HG03460 (cell line): ENCODE measurements around the gene ZNF625.

Experiments used
- ATAC-seq: cut with Tn5 transposase; IDR thresholded peaks from one replicate; pipeline ENCODE4 v1.9.1; 2021; ENCODE audit not compliant: unreplicated experiment

Gene ZNF625

GRCh38 chr19:12156223-12157058, at the start of gene ZNF625:
Gene ZNF625 (minus strand): TSS chr19:12156734. CDS start chr19:12156558, 176 bp downstream.
- peak; percentile 74 for ATAC-seq

- ATAC-seq = no peak
Observed at GRCh38 chr19:12205296-12205695, 48.8 kb upstream of the ZNF625 start.

GRCh38 chr19:12202250-12202649, 45.7 kb upstream of the ZNF625 start:
- ATAC-seq = no peak

- no peak for ATAC-seq
Observed at GRCh38 chr19:12199757-12200419, 43.4 kb upstream of the ZNF625 start.

- no peak for ATAC-seq
Observed at GRCh38 chr19:12198136-12198535, 41.6 kb upstream of the ZNF625 start.

- no peak for ATAC-seq
Observed at GRCh38 chr19:12194827-12195731, 38.5 kb upstream of the ZNF625 start.

GRCh38 chr19:12187625-12188024, 31.1 kb upstream of the ZNF625 start:
- ATAC-seq = no peak

GRCh38 chr19:12180377-12180776, 23.8 kb upstream of the ZNF625 start:
- no peak for ATAC-seq

- ATAC-seq = no peak
Observed at GRCh38 chr19:12166626-12167025, 10.1 kb upstream of the ZNF625 start.

GRCh38 chr19:12163826-12164225, 7.3 kb upstream of the ZNF625 start:
- no peak for ATAC-seq

GRCh38 chr19:12162882-12163806, 6.6 kb upstream of the ZNF625 start, which contains the start of gene ZNF136:
Gene ZNF136 (plus strand): TSS chr19:12163096. CDS start chr19:12163204, 108 bp downstream.
- ATAC-seq = peak; percentile 91

- ATAC-seq = no peak
Observed at GRCh38 chr19:12162513-12162881, 6.0 kb upstream of the ZNF625 start.

- no peak for ATAC-seq
Observed at GRCh38 chr19:12159773-12160414, 3.4 kb upstream of the ZNF625 start.

GRCh38 chr19:12155324-12155860, 1.1 kb downstream of the ZNF625 start:
- no peak for ATAC-seq

- ATAC-seq = no peak
Observed at GRCh38 chr19:12145348-12145747, 11.2 kb downstream of the ZNF625 start.

GRCh38 chr19:12141405-12141736, 15.2 kb downstream of the ZNF625 start:
- ATAC-seq = no peak

GRCh38 chr19:12140545-12141404, 15.8 kb downstream of the ZNF625 start:
- ATAC-seq = peak; percentile 51

- peak; percentile 93 for ATAC-seq
Observed at GRCh38 chr19:12139885-12140544, 16.5 kb downstream of the ZNF625 start, which contains the start of gene ZNF20. Gene ZNF20 (minus strand): TSS chr19:12140350. CDS start chr19:12140182, 168 bp downstream.
